Inflammatory macrophage (primary cell): ENCODE measurements around the gene CNTN5.

ENCODE experiments used
- DNase-seq, 2 donors: peaks; one replicate each; pipeline ENCODE4 v3.0.0-alpha.2; 2020 to 2022

Gene CNTN5

GRCh38 chr11:99522467-99523173 is 501.9 kb downstream of the CNTN5 start:
- DNase-seq, result no peak

- DNase-seq, result no peak
These were observed 510.7 kb downstream of the CNTN5 start for GRCh38 chr11:99531468-99531867.

- no peak for DNase-seq
These were observed 514.1 kb downstream of the CNTN5 start for GRCh38 chr11:99534812-99535211.

- no peak for DNase-seq
These were observed 514.7 kb downstream of the CNTN5 start for GRCh38 chr11:99535406-99535805.

- no peak for DNase-seq
These were observed 515.1 kb downstream of the CNTN5 start for GRCh38 chr11:99535819-99536218.

GRCh38 chr11:99537681-99538080 is 516.9 kb downstream of the CNTN5 start:
- no peak for DNase-seq

GRCh38 chr11:99545616-99546015 is 524.9 kb downstream of the CNTN5 start:
- no peak for DNase-seq

- DNase-seq, result no peak
These were observed 527.5 kb downstream of the CNTN5 start for GRCh38 chr11:99548264-99548663.

- no peak for DNase-seq
These were observed 533.6 kb downstream of the CNTN5 start for GRCh38 chr11:99554232-99554903.

GRCh38 chr11:99555486-99555885 is 534.7 kb downstream of the CNTN5 start:
- no peak for DNase-seq

- DNase-seq, result no peak
These were observed 544.6 kb downstream of the CNTN5 start for GRCh38 chr11:99565333-99565732.

GRCh38 chr11:99567334-99567956 is 546.7 kb downstream of the CNTN5 start:
- no peak for DNase-seq

- no peak for DNase-seq
These were observed 548.1 kb downstream of the CNTN5 start for GRCh38 chr11:99568808-99569207.

GRCh38 chr11:99571094-99571493 is 550.3 kb downstream of the CNTN5 start:
- no peak for DNase-seq

- DNase-seq, result no peak
These were observed 564.1 kb downstream of the CNTN5 start for GRCh38 chr11:99584830-99585229.

- no peak for DNase-seq
These were observed 564.9 kb downstream of the CNTN5 start for GRCh38 chr11:99585606-99586005.

GRCh38 chr11:99589771-99590170 is 569.0 kb downstream of the CNTN5 start:
- no peak for DNase-seq

GRCh38 chr11:99592266-99592665 is 571.5 kb downstream of the CNTN5 start:
- peak; percentile 24 to 33 for DNase-seq

GRCh38 chr11:99593197-99593596 is 572.4 kb downstream of the CNTN5 start:
- DNase-seq, result no peak

- no peak for DNase-seq
These were observed 580.4 kb downstream of the CNTN5 start for GRCh38 chr11:99601179-99601578.

- DNase-seq, result no peak
These were observed 593.6 kb downstream of the CNTN5 start for GRCh38 chr11:99614352-99614751.

GRCh38 chr11:99630629-99631028 is 609.9 kb downstream of the CNTN5 start:
- no peak for DNase-seq

- DNase-seq, result no peak
These were observed 610.9 kb downstream of the CNTN5 start for GRCh38 chr11:99631618-99632017.

- DNase-seq, result peak; percentile 15 to 67
These were observed 612.2 kb downstream of the CNTN5 start for GRCh38 chr11:99632969-99633368.
